ENCODE measurements around the gene OR6N2. TPM values are rescaled to one million over a fixed set of nuclear protein-coding genes. Genes with fewer than 3 reads are reported as not detected.

Gene OR6N2
- total RNA-seq, 1 experiment from 2014 or later, result not detected

- Histone ChIP-seq H2BK120ac (ENCODE audit: low read depth, low read length, poor library complexity, severe bottlenecking) (no peak overlapping the region), H4K5ac (ENCODE audit: insufficient read length, low read depth, low read length) (no peak overlapping the region), H3K79me1 (ENCODE audit: insufficient read depth, low read depth, low read length, poor library complexity, severe bottlenecking) (no peaks in the 10 kb centered on the region), H3K23me2 (ENCODE audit: insufficient read length, low read depth, low read length, poor library complexity, severe bottlenecking) (no peaks in the 10 kb centered on the region), H2AFZ (ENCODE audit: low read length) (no peak overlapping the region), H2BK12ac (ENCODE audit: insufficient read length, low read depth, low read length) (no peak overlapping the region), H3K14ac (ENCODE audit: insufficient read depth, low read length) (no peak overlapping the region), H3K23ac (ENCODE audit: insufficient read length, low read depth, low read length) (no peak overlapping the region), H3K18ac (ENCODE audit: insufficient read length, low read depth, low read length) (no peak overlapping the region), H2AK5ac (ENCODE audit: insufficient read length, low read length) (no peak overlapping the region), H3K27ac (ENCODE audit: insufficient read length, low read depth, low read length) (no peak overlapping the region), H3K56ac (ENCODE audit: insufficient read length, low read depth, low read length) (no peak overlapping the region), H3K79me2 (ENCODE audit: insufficient read depth, low read length) (no peaks in the 10 kb centered on the region), H3K4me2 (ENCODE audit: insufficient read depth, insufficient read length, low read length) (no peak overlapping the region), H3K9me3 (ENCODE audit: control insufficient read depth, low read depth, low read length) (no peaks in the 10 kb centered on the region), H2BK5ac (ENCODE audit: insufficient read length, low read length) (no peak overlapping the region), H3T11ph (ENCODE audit: low read length) (no peak overlapping the region), H2BK20ac (ENCODE audit: low read depth, low read length, poor library complexity, severe bottlenecking) (no peak overlapping the region), H4K91ac (ENCODE audit: insufficient read length, low read depth, low read length) (no peak overlapping the region), H4K8ac (replicated peaks; ENCODE audit: insufficient read length, low read depth, low read length) (no peak overlapping the region), H3K9ac (ENCODE audit: extremely low read depth, insufficient read length, low read length) (no peak overlapping the region), H2BK15ac (ENCODE audit: low read depth, low read length) (no peak overlapping the region), H3K4ac (ENCODE audit: low read depth, low read length) (no peak overlapping the region), H3K4me1 (ENCODE audit: insufficient read depth, low read length) (no peaks in the 10 kb centered on the region), H4K20me1 (ENCODE audit: control insufficient read depth, insufficient read depth, insufficient read length) (no peaks in the 10 kb centered on the region), H3K27me3 (ENCODE audit: insufficient read depth, low read length) (no peaks in the 10 kb centered on the region)
- Mint-ChIP-seq H3K36me3 (ENCODE audit: insufficient read depth in 1 of 3, low read depth in 3 of 3) (no peaks in the 10 kb centered on the region), H3K27me3 (ENCODE audit: low read depth) (no peaks in the 10 kb centered on the region), H3K9me3 (no peaks in the 10 kb centered on the region), H3K4me3 (no peak overlapping the region), H3K4me1 (no peaks in the 10 kb centered on the region), H3K27ac (no peak overlapping the region)
- no peak for DNase-seq
- WGBS (ENCODE audit: extremely low coverage, insufficient read length, low lambda C conversion rate), result no CpG with 5 or more reads among the region's 4 CpGs
- no peak for TF ChIP-seq CTCF (conservative IDR thresholded peaks at IDR 0.05)
Measured at GRCh38 chr1:158810311-158810710, 29.3 kb upstream of the OR6N2 start.

All from H9 (cell line).